HG03103 (cell line): ENCODE results near the gene XAF1.
"Not testable (repeated sequence)": the region's sequence is repeated elsewhere in the genome, so short reads cannot be mapped to it uniquely, and the experiment has no call there.

ENCODE experiments used
- ATAC-seq: cut with Tn5 transposase; IDR thresholded peaks from one replicate; pipeline ENCODE4 v1.9.1; 2021; ENCODE audit warnings: low read depth; ENCODE audit not compliant: unreplicated experiment

Gene XAF1

GRCh38 chr17:6753006-6753445 is 2.8 kb upstream of the XAF1 start:
- no peak for ATAC-seq

- ATAC-seq = no peak
These were observed 2.3 kb upstream of the XAF1 start for GRCh38 chr17:6753546-6753945.

GRCh38 chr17:6755281-6755680 is 565 bp upstream of the XAF1 start:
- no peak for ATAC-seq

- ATAC-seq = no peak
These were observed 682 bp downstream of the XAF1 start for GRCh38 chr17:6756425-6757031.

- no peak for ATAC-seq
These were observed 1.9 kb downstream of the XAF1 start for GRCh38 chr17:6757747-6758146.

- ATAC-seq = no peak
These were observed 5.9 kb downstream of the XAF1 start for GRCh38 chr17:6761779-6762178.

- no peak for ATAC-seq
These were observed 12.6 kb downstream of the XAF1 start for GRCh38 chr17:6768447-6768846.

GRCh38 chr17:6772016-6772415 is 16.2 kb downstream of the XAF1 start:
- ATAC-seq = no peak

- ATAC-seq = not testable (repeated sequence)
These were observed 19.1 kb downstream of the XAF1 start for GRCh38 chr17:6774906-6775305.

GRCh38 chr17:6775871-6776405 is 20.1 kb downstream of the XAF1 start, which contains the start of gene FBXO39:
TSS of gene FBXO39 (plus strand) at chr17:6776215. CDS start at chr17:6779869, 3,654 bp downstream.
- no peak for ATAC-seq

- no peak for ATAC-seq
These were observed 23.6 kb downstream of the XAF1 start for GRCh38 chr17:6779411-6779810.

GRCh38 chr17:6780001-6780400 is 24.2 kb downstream of the XAF1 start:
- ATAC-seq = no peak

- no peak for ATAC-seq
These were observed 25.0 kb downstream of the XAF1 start for GRCh38 chr17:6780886-6781285.

- ATAC-seq = no peak
These were observed 26.4 kb downstream of the XAF1 start for GRCh38 chr17:6782244-6782643.

GRCh38 chr17:6786618-6787017 is 30.8 kb downstream of the XAF1 start:
- no peak for ATAC-seq

- ATAC-seq = no peak
These were observed 31.3 kb downstream of the XAF1 start for GRCh38 chr17:6787081-6787693.

- ATAC-seq = no peak
These were observed 33.3 kb downstream of the XAF1 start for GRCh38 chr17:6789146-6789545.

- ATAC-seq = no peak
These were observed 38.1 kb downstream of the XAF1 start for GRCh38 chr17:6793748-6794493.

- ATAC-seq = no peak
These were observed 40.4 kb downstream of the XAF1 start for GRCh38 chr17:6796017-6796886.

GRCh38 chr17:6796887-6797490 is 41.1 kb downstream of the XAF1 start:
- no peak for ATAC-seq
